Stimulated activated effector memory CD8-positive, alpha-beta T cell treated with anti-CD3 and anti-CD28 coated beads, Interleukin-12 subunit alpha, Interleukin-12 subunit beta, amount 100 ng/mL, for 72 hours (primary cell): ENCODE measurements around the gene FBXO42.
A peak's percentile ranks its signal among the peaks of the same experiment; 100 is the strongest.
"Not testable (repeated sequence)": the region's sequence is repeated elsewhere in the genome, so short reads cannot be mapped to it uniquely, and the experiment has no call there.

Source experiments
- ATAC-seq: fragments of 150-1000 bp; cut with Tn5 transposase; 2 replicates; pipeline ENCODE4 v1.10.0; 2021
- DNase-seq, 2 donors: peaks; one replicate each; pipeline ENCODE4 v3.0.0; 2021 to 2022; ENCODE audit warnings: low spot score in 2 of 2
- H3K27ac Mint-ChIP-seq: one replicate; pipeline ENCODE4 v1.8.0; 2022; ENCODE audit warnings: mild to moderate bottlenecking, mixed read lengths
- H3K36me3 Mint-ChIP-seq: one replicate; pipeline ENCODE4 v1.8.0; 2022; ENCODE audit warnings: mild to moderate bottlenecking, mixed read lengths
- H3K4me1 Mint-ChIP-seq: one replicate; pipeline ENCODE4 v1.8.0; 2022; ENCODE audit warnings: mixed read lengths
- H3K4me3 Mint-ChIP-seq: one replicate; pipeline ENCODE4 v1.8.0; 2022; ENCODE audit warnings: mild to moderate bottlenecking, mixed read lengths
- H3K9me3 Mint-ChIP-seq: one replicate; pipeline ENCODE4 v1.8.0; 2022; ENCODE audit warnings: mixed read lengths

The FBXO42 gene

DNA sequence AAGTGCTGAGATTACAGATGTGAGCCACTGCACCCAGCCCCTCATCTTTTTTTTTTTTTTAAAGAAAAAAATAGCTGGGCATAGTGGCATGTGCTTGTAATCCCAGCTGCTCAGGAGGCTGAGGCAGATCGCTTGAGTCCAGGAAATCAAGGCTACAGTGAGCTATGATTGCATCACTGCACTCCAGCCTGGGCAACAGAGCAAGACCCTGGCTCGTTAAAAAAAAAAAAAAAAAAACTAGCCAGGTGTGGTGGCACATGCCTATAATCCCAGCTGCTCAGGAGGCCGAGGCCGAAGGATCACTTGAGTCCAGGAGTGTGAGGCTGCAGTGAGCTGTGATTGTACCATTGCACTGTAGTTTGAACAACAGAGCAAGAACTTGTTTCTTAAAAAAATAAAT is 28.6 kb upstream of the FBXO42 start:
- Mint-ChIP-seq H3K9me3 (no peaks in the 10 kb centered on the region), H3K36me3 (peaks cover 93% of the 10 kb centered on the region), H3K27ac (no peak overlapping the region)

DNA sequence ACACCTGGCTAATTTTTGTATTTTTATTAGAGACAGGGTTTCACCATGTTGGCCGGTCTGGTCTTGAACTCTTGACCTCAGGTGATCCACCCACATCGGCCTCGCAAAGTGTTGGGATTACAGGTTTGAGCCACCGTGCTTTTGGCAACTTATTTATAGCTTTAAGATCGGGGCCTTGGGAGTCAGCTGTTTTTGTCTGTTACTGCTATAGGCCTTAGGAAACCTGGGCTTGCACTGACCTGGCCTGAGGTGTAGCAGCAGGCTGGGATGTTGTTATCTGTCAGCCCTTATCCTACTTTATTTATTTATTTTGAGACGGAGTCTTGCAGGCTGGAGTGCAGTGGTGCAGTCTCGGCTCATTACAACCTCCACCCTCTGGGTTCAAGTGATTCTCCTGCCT is 26.2 kb upstream of the FBXO42 start:
- DNase-seq (no peak), ATAC-seq (no peak)
- Mint-ChIP-seq H3K4me1 (peaks cover 64% of the 10 kb centered on the region), H3K4me3 (no peak overlapping the region), H3K36me3 (peaks cover 94% of the 10 kb centered on the region), H3K27ac (peak overlapping the region; percentile 10), H3K9me3 (no peaks in the 10 kb centered on the region)

More for the DNA sequence above, 28.6 kb upstream of the FBXO42 start:
- Mint-ChIP-seq H3K4me1 (peaks cover 69% of the 10 kb centered on the region), H3K4me3 (no peak overlapping the region)
- ATAC-seq (no peak), DNase-seq (no peak)

DNA sequence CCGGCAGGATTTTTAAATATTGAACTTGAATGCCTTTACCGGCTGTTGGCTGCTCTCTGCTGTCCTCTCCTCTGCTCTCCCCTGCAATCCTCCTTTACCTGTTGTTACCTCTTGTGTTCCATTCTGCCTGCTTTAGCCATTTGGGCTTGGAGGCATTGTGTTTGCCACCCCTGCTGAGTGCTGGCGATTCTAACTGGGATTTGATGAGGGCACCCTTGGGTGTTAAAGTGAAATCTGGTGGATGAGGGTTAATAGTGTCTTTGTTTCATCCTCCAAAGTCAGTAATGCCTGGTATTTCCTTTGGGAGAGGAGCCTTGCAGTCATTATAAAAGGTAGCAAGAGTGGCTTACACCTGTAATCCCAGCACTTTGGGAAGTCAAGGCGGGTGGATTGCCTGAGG is 24.7 kb upstream of the FBXO42 start:
- ATAC-seq, result no peak
- H3K9me3 Mint-ChIP-seq, result no peaks in the 10 kb centered on the region
- DNase-seq, result no peak
- peaks cover 94% of the 10 kb centered on the region for H3K36me3 Mint-ChIP-seq
- H3K27ac Mint-ChIP-seq, result no peak overlapping the region
- H3K4me1 Mint-ChIP-seq, result peaks cover 65% of the 10 kb centered on the region
- H3K4me3 Mint-ChIP-seq, result no peak overlapping the region

DNA sequence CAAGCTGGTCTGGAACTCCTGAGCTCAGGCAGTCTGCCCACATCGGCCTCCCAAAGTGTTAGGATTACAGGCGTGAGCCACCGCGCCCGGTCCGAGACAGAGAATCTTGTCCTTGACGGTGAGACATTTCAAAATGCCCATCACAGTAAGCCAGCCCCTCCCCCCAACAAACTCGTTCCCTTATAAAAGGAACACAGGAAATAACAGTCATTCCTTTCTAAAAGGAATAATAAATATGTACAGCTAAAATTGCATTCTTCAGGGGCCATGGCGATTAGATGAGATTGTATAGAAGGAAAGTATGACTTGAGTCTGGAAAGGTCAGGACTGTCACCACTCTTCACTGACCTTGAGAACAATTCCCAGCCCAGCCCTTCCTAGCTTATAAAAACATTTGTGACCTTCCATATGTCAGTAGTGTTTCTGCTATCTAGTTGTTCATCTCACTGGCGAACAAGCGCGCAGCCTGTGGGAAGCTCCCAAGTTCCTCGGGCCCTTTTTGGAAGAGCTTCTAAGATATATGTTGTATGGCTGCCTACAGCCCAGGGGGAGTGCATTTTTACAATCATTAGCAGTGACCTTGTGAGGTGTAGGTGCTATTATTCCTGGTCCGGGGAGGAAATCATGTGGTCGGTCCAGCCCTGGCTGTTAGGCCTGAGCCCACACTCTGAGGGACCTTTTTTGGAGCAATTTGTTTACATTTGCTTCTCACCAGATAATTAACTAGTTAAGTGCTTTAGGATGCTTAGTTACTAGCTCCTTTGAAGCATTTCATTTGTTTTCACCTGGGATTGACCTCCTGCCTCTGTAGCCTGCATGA is 23.5 kb upstream of the FBXO42 start:
- Mint-ChIP-seq H3K4me3 (no peak overlapping the region), H3K27ac (peak overlapping the region; percentile 20), H3K36me3 (peaks cover 96% of the 10 kb centered on the region), H3K4me1 (peaks cover 73% of the 10 kb centered on the region), H3K9me3 (no peaks in the 10 kb centered on the region)
- ATAC-seq (no peak), DNase-seq (no peak)

DNA sequence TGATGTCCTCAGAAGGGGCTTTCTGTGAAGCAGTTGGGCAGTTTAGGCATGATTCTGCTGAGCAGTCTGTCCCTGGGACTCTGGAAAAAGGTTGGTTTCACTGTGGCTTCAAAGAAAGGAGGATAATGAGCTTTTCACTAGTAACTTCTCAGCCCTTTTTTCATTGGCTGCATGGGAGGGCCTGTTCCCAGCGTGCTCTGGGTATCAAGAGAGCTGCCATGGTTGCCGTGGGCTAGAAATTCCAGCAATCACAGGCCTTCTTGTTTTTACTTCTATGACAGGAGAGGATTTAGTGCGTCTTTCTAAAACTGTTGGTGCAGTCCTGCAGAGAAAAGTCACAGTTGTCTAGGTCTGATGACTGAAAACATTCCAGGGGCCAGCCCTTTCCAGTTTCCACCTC is 22.0 kb upstream of the FBXO42 start:
- ATAC-seq, result no peak
- no peak for DNase-seq
- Mint-ChIP-seq H3K4me1 (peaks cover 77% of the 10 kb centered on the region), H3K36me3 (peaks cover 93% of the 10 kb centered on the region), H3K9me3 (no peaks in the 10 kb centered on the region), H3K27ac (peak overlapping the region; percentile 52), H3K4me3 (peak overlapping the region; percentile 16)

DNA sequence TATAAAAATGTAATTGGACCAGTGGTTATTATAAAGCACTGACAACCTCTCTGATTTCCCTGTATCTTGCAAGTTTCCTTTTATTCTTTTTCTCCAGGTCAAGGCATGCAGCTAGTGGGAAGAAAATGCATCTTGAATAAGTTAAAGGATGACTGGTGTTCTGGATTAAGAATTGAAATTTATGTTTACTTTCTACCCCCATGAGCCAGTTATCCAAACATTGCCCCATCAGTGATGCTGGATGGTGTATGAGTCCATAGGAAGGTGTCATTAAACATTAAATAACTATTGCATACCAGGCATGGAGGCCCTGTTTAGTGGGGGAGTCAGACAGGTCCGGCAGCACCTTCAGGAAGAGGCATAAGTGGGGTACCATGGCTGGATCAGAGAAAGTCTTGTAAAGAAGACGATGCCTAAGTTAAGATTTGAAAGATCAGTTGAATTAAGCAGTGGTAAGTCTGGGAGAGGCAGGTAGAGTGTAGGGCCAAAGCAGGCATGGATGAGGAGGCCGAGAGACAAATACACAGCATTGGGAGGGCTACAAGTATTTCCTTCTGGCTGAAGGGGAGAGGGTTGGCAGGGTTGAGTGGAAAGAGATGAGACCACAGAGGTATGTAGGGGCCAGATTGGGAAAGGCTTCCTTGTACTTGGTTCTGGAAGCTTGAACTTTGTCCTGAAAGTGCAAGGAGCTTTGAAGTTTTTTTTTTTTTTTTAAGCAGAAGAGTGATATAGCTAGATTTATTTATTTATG is 20.4 kb upstream of the FBXO42 start:
- Mint-ChIP-seq H3K4me1 (peaks cover 76% of the 10 kb centered on the region), H3K9me3 (no peaks in the 10 kb centered on the region), H3K4me3 (peak overlapping the region; percentile 72), H3K36me3 (peaks cover 92% of the 10 kb centered on the region), H3K27ac (peak overlapping the region; percentile 82)
- ATAC-seq (no peak), DNase-seq (no peak)

DNA sequence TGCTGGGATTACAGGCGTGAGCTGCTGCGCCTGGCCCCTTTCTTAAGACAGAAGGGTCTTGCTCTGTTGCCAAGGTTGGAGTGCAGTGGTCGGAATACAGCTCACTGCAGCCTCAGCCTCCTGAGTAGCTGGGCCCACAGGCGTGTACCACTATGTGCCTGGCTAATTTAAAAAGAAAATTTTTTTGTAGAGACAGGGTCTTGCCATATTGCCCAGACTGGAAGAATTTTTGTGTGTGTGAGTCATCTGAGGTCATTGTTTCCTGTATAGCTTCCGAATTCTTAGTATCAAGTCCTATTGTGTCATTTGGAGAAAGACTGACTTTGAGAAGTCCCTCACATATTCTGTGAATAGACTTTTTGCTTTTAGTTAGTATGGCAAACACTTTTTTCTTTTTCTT is 19.4 kb upstream of the FBXO42 start:
- DNase-seq, result peak in 1 of 2 donors; percentile 68
- H3K4me3 Mint-ChIP-seq, result peak overlapping the region; percentile 72
- peaks cover 92% of the 10 kb centered on the region for H3K36me3 Mint-ChIP-seq
- peak overlapping the region; percentile 82 for H3K27ac Mint-ChIP-seq
- no peaks in the 10 kb centered on the region for H3K9me3 Mint-ChIP-seq
- H3K4me1 Mint-ChIP-seq, result peaks cover 66% of the 10 kb centered on the region
- ATAC-seq, result peak; percentile 45

DNA sequence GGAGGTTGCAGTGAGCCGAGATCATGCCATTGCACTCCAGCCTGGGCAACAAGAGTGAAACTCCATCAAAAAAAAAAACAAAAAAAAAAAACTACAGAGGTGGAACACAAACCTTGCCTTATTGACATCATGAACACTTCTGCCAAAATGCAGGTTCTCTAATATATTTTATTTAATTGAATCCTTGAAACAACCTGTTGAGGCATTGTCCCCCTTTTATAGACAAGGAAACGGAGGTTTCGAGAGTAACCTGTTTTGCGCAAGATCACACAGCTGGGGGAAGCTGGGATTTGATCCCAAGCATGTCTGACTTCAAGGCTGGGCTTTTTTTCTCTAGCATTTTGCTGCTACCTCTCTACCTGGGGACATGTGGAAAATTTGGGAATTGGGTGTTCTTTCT is 17.5 kb upstream of the FBXO42 start:
- peak overlapping the region; percentile 95 for H3K4me3 Mint-ChIP-seq
- no peak overlapping the region for H3K27ac Mint-ChIP-seq

DNA sequence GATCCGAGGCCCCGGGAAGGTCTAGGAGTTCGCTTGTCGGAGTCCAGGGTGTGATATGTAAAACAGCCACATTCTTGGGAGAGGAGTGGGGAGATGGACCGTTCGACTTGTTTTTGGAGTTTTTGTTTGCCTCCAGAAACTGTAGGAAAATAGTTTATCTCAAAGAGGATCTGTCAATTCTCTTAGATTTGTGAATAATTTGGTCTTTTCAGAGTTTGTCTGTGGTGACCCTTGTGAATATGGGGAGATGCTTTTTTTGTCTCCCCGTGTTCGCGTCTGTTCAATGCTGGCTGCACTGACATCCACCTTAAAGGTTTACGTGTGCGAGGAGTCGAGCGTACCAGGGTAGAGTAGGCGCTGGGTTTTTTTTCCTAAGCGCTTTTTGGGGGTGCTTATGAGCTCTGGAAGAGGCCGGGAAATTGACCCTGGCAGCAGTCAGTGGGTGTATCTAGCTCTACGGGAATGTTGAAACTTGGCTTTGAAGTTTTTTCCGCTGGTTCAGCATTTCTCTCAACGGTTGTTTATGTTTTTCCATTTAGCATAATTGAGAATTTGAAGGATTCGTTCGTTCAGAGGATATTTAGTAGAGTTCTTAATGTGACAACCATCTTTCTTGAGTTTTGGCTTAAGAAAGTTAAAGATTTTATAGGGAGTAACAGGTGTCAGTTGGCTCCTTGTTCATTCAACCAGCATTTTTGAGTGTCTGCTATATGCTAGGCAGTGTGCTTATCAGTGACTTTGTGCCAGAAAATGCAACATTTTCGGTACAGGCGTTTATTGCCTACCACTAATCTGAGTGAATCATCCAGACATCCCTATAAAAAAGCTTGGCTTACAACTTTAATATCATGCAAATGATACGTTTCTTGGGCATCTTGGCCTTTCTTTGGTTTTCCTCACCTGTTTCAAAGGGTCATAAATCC is 15.9 kb upstream of the FBXO42 start:
- no peak for DNase-seq
- peaks cover 47% of the 10 kb centered on the region for H3K4me1 Mint-ChIP-seq
- ATAC-seq, result no peak

More for the DNA sequence above, 17.5 kb upstream of the FBXO42 start:
- Mint-ChIP-seq H3K4me1 (peaks cover 52% of the 10 kb centered on the region), H3K9me3 (no peaks in the 10 kb centered on the region), H3K36me3 (peaks cover 76% of the 10 kb centered on the region)
- no peak for ATAC-seq
- no peak for DNase-seq

DNA sequence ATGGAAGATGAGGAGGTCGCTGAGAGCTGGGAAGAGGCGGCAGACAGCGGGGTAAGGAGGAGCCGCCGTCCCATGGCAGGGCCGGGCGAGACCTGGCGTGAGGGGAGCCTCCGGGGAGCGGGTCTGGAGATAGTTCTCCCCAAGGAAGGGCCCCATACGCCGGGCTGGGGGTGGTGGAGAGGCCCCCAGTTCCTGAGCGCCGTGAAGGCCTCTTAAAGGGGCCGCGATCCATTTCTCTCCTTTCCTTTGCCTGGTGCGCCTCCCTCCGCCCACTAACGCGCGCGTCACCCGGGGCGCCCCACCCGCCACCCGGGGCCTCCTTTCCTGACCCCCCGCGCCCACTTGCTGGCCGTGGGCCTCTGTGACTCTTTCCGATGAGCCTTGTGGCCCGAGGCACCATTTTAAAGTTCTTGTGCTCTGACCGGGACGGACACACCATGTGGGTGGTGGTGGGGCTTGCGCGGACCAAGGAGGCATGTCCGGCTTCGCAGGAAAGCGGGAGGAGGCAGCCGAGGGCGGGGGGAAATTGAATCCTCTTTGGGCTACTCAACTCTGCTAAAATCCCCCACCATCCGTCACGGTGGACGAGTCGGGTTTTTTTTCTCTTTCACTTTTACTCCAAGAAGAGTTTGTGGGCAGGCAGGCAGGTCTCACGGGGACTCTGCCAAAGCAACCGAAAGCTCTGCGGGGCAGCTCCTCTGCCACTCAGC is 15.1 kb upstream of the FBXO42 start:
- peak; percentile 83 for ATAC-seq
- Mint-ChIP-seq H3K4me3 (peak overlapping the region; percentile 95), H3K4me1 (peaks cover 39% of the 10 kb centered on the region)

More for the DNA sequence above, 15.9 kb upstream of the FBXO42 start:
- Mint-ChIP-seq H3K36me3 (peaks cover 60% of the 10 kb centered on the region), H3K9me3 (no peaks in the 10 kb centered on the region), H3K27ac (peak overlapping the region; percentile 99), H3K4me3 (peak overlapping the region; percentile 95)

DNA sequence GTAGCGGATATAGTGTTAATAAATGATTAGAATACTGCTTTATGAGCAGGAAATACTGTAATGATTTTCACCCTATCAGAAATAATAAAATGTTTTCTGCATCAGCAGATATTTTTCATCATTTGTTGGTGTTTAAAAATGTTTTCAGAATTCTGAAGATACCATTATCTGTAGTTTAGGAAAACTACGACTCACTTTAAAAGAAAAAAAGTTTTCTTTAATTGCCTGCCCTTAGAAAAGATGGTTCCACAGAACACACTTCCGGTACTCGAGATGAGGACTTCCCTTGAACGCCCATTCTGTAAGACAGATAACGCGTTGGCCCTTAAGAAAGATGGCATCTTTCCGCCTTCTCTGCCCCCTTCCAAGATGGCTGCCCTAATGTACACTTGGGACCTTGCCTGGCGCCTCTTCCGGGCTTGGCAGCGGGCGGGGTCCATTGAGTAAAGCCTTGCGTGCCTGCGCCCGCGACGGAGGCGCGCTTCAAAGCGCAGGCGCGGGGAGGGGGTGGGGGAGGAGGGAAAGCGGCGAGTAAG is 14.5 kb upstream of the FBXO42 start, which contains the start of gene SZRD1:
Gene SZRD1 (plus strand): TSS at position 521 of the 536 bp plus-strand sequence. CDS start 16 bp downstream, outside the sequence.
- peak; percentile 89 for ATAC-seq
- peak; percentile 78 to 95 for DNase-seq
- peak within 1 kb of the TSS; percentile 99 for H3K27ac Mint-ChIP-seq

More for the DNA sequence above, 15.1 kb upstream of the FBXO42 start:
- no peaks in the 10 kb centered on the region for H3K9me3 Mint-ChIP-seq
- peak overlapping the region; percentile 99 for H3K27ac Mint-ChIP-seq
- peaks cover 52% of the 10 kb centered on the region for H3K36me3 Mint-ChIP-seq
- peak; percentile 87 to 96 for DNase-seq

DNA sequence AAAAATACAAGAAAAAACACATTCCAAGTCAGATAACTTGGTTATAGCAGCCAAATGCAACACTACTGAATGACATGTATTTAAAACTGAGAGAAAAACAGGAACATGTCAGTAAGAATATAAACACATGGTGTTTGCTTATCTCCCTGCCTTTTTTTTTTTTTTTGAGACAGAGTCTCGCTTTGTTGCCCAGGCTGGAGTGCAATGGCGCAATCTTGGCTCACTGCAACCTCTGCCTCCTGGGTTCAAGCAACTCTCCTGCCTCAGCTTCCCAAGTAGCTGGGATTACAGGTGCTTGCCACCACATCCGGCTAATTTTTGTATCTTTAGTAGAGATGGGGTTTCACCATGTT is 12.8 kb upstream of the FBXO42 start:
- H3K4me3 Mint-ChIP-seq, ATAC-seq, H3K9me3 Mint-ChIP-seq, H3K27ac Mint-ChIP-seq, DNase-seq: not testable (repeated sequence)
- H3K36me3 Mint-ChIP-seq, result peaks cover 33% of the 10 kb centered on the region
- H3K4me1 Mint-ChIP-seq, result peaks cover 21% of the 10 kb centered on the region

More for the DNA sequence above, 14.5 kb upstream of the FBXO42 start, which contains the start of gene SZRD1:
- Mint-ChIP-seq H3K4me1 (peaks cover 33% of the 10 kb centered on the region), H3K9me3 (no peaks in the 10 kb centered on the region), H3K4me3 (peak within 1 kb of the TSS; percentile 95), H3K36me3 (peaks cover 46% of the 10 kb centered on the region)

DNA sequence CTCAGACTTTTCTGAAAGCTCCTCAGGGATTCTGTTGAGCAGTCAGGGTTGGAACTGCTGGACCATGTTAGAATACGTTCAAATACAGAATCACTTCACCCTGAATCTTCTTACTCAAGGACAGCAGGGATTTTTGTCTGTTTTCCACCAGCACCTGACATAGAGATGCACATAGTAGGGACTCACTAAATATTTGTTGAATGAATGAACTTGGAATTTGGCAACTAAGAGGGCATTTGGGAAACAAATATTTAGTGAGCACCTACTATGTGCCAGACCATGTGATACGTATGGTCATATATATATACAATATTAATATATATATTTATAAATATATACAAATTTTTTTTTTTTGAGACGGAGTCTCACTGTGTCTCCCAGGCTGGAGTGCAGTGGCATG is 4.6 kb upstream of the FBXO42 start:
- ATAC-seq, result no peak
- peaks cover 6% of the 10 kb centered on the region for H3K36me3 Mint-ChIP-seq
- no peak for DNase-seq
- H3K27ac Mint-ChIP-seq, result no peak overlapping the region
- no peak overlapping the region for H3K4me3 Mint-ChIP-seq
- no peaks in the 10 kb centered on the region for H3K9me3 Mint-ChIP-seq
- H3K4me1 Mint-ChIP-seq, result no peaks in the 10 kb centered on the region

DNA sequence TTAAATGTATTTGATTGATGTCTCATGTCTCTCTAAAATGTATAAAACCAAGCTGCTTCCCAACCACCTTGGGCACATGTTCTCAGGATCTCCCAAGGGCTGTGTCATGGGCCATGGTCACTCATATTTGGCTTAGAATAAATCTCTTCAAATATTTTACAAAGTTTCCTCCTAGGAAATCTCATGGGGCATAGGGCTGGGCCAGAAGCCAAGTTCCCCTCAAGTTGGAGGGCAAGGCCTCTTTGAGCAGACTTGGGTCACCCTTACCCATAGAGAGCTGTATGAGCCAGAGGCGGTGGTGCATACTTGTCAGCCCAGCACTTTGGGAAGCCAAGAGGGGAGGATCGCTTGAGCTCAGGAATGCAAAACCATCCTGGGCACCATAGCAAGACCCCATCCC is 2.3 kb upstream of the FBXO42 start:
- Mint-ChIP-seq H3K36me3 (peaks cover 14% of the 10 kb centered on the region), H3K4me1 (peaks cover 20% of the 10 kb centered on the region), H3K4me3 (no peak overlapping the region), H3K9me3 (no peaks in the 10 kb centered on the region), H3K27ac (peak overlapping the region; percentile 12)
- no peak for DNase-seq
- no peak for ATAC-seq
